K562 (cell line): Measurements from ENCODE around the gene P2RY11. TPM values are rescaled to one million over a fixed set of nuclear protein-coding genes. Genes with fewer than 3 reads are reported as not detected.

Source experiments
- ARID2 ChIP-seq: fragments of 450-650 bp; IDR thresholded peaks from 2 replicates; pipeline ENCODE4 v1.6.1; 2017; ENCODE audit warnings: antibody characterized with exemption, mild to moderate bottlenecking
- CBFA2T2 ChIP-seq: fragments of 450-650 bp; conservative IDR thresholded peaks from 2 replicates; pipeline ENCODE4 v1.6.1; 2017; ENCODE audit warnings: mild to moderate bottlenecking
- DNMT1 ChIP-seq: fragments of 450-650 bp; IDR thresholded peaks from 2 replicates; pipeline ENCODE4 v1.6.1; 2016; ENCODE audit warnings: antibody characterized with exemption, mild to moderate bottlenecking
- E2F6 ChIP-seq, 2 experiments: IDR thresholded peaks; 2 replicates each; pipeline ENCODE4 v1.6.1; 2011; ENCODE audit warnings: borderline replicate concordance in 1 of 2, control low read depth in 1 of 2, low read depth in 1 of 2, low read length in 1 of 2, mild to moderate bottlenecking in 1 of 2, mixed read lengths in 1 of 2, moderate library complexity in 1 of 2; ENCODE audit not compliant: insufficient read depth in 1 of 2, insufficient read length in 1 of 2, poor library complexity in 1 of 2, severe bottlenecking in 1 of 2; ENCODE audit errors: extremely low read depth in 1 of 2
- MLX ChIP-seq, 2 experiments: fragments of 450-650 bp in 1 of 2; sonication (generic) in 1 of 2; formaldehyde crosslinking; conservative IDR thresholded peaks; 2 replicates each; pipeline versions ENCODE4 v1.4.0 to v1.8.1; 2020 to 2022; ENCODE audit warnings: mild to moderate bottlenecking in 1 of 2, missing genetic modification reagents in 1 of 2
- NBN ChIP-seq: fragments of 450-650 bp; IDR thresholded peaks from 2 replicates; pipeline ENCODE4 v1.6.1; 2016; ENCODE audit warnings: low read depth, mild to moderate bottlenecking
- NFXL1 ChIP-seq: fragments of 450-650 bp; formaldehyde crosslinking; IDR thresholded peaks from 2 replicates; pipeline ENCODE4 v1.4.0; 2021; ENCODE audit warnings: mild to moderate bottlenecking
- SMC3 ChIP-seq: conservative IDR thresholded peaks from 2 replicates; pipeline ENCODE4 v1.6.1; 2011; ENCODE audit warnings: low read depth, low read length, improper control_type of control experiment; ENCODE audit not compliant: insufficient read depth
- SNRNP70 ChIP-seq: fragments of 200-400 bp; formaldehyde crosslinking; optimal IDR thresholded peaks from 2 replicates; pipeline ENCODE3; 2017; ENCODE audit warnings: low read depth, low read length
- THRAP3 ChIP-seq: fragments of 450-650 bp; IDR thresholded peaks from 2 replicates; pipeline ENCODE4 v1.6.1; 2016; ENCODE audit warnings: mild to moderate bottlenecking, inconsistent platforms, borderline replicate concordance
- U2AF2 ChIP-seq: fragments of 200-400 bp; formaldehyde crosslinking; optimal IDR thresholded peaks from 2 replicates; pipeline ENCODE3; 2017; ENCODE audit warnings: low read depth, mild to moderate bottlenecking, low read length
- ZKSCAN3 ChIP-seq: fragments of 250-450 bp; sonication (Bioruptor Pico); IDR thresholded peaks from 2 replicates; pipeline ENCODE4 v1.4.0; 2020
- ZNF224 ChIP-seq: sonication (generic); formaldehyde crosslinking; IDR thresholded peaks from 2 replicates; pipeline ENCODE4 v1.8.0; 2022; ENCODE audit warnings: mild to moderate bottlenecking, missing genetic modification reagents
- ZNF239 ChIP-seq: fragments of 250-450 bp; sonication (Bioruptor Pico); IDR thresholded peaks from 2 replicates; pipeline ENCODE4 v1.4.0; 2020; ENCODE audit warnings: mild to moderate bottlenecking
- ZNF699 ChIP-seq: fragments of 250-450 bp; sonication (Bioruptor Pico); IDR thresholded peaks from 2 replicates; pipeline ENCODE4 v1.8.0; 2021; ENCODE audit warnings: mild to moderate bottlenecking, moderate library complexity; ENCODE audit not compliant: insufficient replicate concordance
- polyA plus RNA-seq, 8 experiments: library from polyadenylated mRNA; depleted of rRNA in 4 of 8; stranded (reverse) in 5 of 8; unstranded in 3 of 8; fragments of >200 nt; fragmentation: Nextera tagmentation in 2 of 8; fragmentation: Illumina TruSeq in 1 of 8; extraction: Ambion mirVana in 2 of 8; extraction: Trizol in 1 of 8; gene quantifications; 2 replicates each; pipeline versions ENCODE4 v1.2.1 to v1.2.3, GENCODE V29; 2011 to 2014; ENCODE audit warnings: inconsistent platforms in 1 of 8, missing spikeins in 1 of 8
- total RNA-seq, 7 experiments: library from RNA; depleted of rRNA in 6 of 7; stranded (reverse); fragments of >200 nt in 6 of 7; fragmentation: Illumina TruSeq in 2 of 7; extraction: Trizol in 2 of 7; gene quantifications; 2 replicates each; pipeline versions ENCODE4 v1.2.1 to v1.2.3, GENCODE V29; 2011 to 2021; ENCODE audit warnings: low replicate concordance in 1 of 7
- TF ChIP-seq, protein P1 (sequence below): sonication (generic); formaldehyde crosslinking; IDR thresholded peaks from 2 replicates; pipeline ENCODE4 v1.8.1; 2023; ENCODE audit warnings: mild to moderate bottlenecking, missing genetic modification reagents
- TF ChIP-seq, protein P2 (sequence below): fragments of 250-450 bp; sonication (Bioruptor Pico); IDR thresholded peaks from 2 replicates; pipeline ENCODE4 v1.8.0; 2021; ENCODE audit warnings: borderline replicate concordance, mild to moderate bottlenecking, moderate library complexity; ENCODE audit not compliant: poor library complexity, severe bottlenecking
- TF ChIP-seq, protein P3 (sequence below): fragments of 200-800 bp; sonication (Bioruptor generic); IDR thresholded peaks from 2 replicates; pipeline ENCODE4 v1.6.1; 2017; ENCODE audit warnings: missing genetic modification characterization, missing compliant biosample characterization
- TF ChIP-seq, protein P4 (sequence below): fragments of 450-650 bp; formaldehyde crosslinking; IDR thresholded peaks from 2 replicates; pipeline ENCODE4 v1.4.0; 2020; ENCODE audit warnings: mild to moderate bottlenecking, mixed read lengths

P2RY11 gene
- total and polyA plus RNA-seq, 9 of the 15 experiments (the other 6 are each of a cell fraction or from before 2014, with no cell fraction given), result 0.03 to 10.1 (median 1.5) TPM

DNA sequence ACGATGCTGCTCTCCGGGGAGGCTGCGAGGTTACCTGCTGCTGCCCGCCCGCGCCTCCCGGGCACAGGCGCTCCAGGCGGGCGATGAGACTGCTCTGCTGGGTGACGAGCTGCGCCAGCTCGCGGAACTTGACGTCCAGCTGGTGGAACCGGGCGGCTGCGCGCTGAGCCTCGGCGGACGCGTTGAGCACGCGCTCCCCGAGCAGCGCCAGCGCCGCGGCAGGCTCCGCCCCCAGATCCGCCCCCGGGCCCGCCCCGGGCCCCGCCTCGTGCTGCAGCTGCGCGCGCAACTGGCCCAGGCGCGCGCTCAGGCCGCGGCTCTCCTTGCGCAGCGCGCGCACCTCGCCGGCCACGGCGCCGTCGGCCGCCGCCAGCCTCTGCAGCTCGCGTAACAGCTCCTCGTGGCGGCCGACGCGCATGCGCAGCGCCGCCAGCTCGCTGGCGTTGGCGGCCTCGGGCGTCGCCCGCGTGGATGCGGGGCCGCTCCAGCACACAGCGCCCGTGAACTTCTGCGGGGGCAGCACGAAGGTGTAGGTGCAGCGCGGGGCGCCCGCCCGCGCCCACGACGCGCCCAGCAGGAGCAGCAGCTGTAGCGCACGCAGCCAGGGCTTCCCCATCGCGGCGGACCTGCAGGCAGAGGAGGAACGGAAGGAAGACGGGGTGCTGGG, 15.4 kb upstream of the P2RY11 start (continued):
- TF ChIP-seq MLX (CRISPR knock-in tag; conservative IDR thresholded peaks at IDR 0.05) (0 out of 4 replicates have a peak, but pooled peaks of 1 of the 2 experiments have one; percentile 35), SNRNP70 (no peak), NFXL1 (CRISPR knock-in tag) (no peak), ZNF224 (CRISPR knock-in tag) (no peak), NBN (no peak), ZNF699 (CRISPR knock-in tag) (no peak), ZNF239 (no peak), DNMT1 (no peak), ZKSCAN3 (no peak), SMC3 (no peak), ARID2 (no peak), THRAP3 (no peak), CBFA2T2 (no peak), E2F6 (IDR thresholded peaks at IDR 0.05; ENCODE audit: borderline replicate concordance in 1 of 2, extremely low read depth in 1 of 2, insufficient read depth in 1 of 2, insufficient read length in 1 of 2, low read depth in 1 of 2, low read length in 1 of 2, poor library complexity in 1 of 2, severe bottlenecking in 1 of 2) (peak; percentile 97), U2AF2 (no peak)
- TF ChIP-seq, protein P1, sequence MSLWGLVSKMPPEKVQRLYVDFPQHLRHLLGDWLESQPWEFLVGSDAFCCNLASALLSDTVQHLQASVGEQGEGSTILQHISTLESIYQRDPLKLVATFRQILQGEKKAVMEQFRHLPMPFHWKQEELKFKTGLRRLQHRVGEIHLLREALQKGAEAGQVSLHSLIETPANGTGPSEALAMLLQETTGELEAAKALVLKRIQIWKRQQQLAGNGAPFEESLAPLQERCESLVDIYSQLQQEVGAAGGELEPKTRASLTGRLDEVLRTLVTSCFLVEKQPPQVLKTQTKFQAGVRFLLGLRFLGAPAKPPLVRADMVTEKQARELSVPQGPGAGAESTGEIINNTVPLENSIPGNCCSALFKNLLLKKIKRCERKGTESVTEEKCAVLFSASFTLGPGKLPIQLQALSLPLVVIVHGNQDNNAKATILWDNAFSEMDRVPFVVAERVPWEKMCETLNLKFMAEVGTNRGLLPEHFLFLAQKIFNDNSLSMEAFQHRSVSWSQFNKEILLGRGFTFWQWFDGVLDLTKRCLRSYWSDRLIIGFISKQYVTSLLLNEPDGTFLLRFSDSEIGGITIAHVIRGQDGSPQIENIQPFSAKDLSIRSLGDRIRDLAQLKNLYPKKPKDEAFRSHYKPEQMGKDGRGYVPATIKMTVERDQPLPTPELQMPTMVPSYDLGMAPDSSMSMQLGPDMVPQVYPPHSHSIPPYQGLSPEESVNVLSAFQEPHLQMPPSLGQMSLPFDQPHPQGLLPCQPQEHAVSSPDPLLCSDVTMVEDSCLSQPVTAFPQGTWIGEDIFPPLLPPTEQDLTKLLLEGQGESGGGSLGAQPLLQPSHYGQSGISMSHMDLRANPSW (CRISPR knock-in tag), result peak; percentile 21; the same call in 1 of the 2 replicates
- TF ChIP-seq, protein P2, sequence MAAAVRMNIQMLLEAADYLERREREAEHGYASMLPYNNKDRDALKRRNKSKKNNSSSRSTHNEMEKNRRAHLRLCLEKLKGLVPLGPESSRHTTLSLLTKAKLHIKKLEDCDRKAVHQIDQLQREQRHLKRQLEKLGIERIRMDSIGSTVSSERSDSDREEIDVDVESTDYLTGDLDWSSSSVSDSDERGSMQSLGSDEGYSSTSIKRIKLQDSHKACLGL, result peak; percentile 33
- TF ChIP-seq, protein P3, sequence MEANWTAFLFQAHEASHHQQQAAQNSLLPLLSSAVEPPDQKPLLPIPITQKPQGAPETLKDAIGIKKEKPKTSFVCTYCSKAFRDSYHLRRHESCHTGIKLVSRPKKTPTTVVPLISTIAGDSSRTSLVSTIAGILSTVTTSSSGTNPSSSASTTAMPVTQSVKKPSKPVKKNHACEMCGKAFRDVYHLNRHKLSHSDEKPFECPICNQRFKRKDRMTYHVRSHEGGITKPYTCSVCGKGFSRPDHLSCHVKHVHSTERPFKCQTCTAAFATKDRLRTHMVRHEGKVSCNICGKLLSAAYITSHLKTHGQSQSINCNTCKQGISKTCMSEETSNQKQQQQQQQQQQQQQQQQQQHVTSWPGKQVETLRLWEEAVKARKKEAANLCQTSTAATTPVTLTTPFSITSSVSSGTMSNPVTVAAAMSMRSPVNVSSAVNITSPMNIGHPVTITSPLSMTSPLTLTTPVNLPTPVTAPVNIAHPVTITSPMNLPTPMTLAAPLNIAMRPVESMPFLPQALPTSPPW (CRISPR knock-in tag), result peak; percentile 41; the same call in 1 of the 2 replicates
- TF ChIP-seq, protein P4, sequence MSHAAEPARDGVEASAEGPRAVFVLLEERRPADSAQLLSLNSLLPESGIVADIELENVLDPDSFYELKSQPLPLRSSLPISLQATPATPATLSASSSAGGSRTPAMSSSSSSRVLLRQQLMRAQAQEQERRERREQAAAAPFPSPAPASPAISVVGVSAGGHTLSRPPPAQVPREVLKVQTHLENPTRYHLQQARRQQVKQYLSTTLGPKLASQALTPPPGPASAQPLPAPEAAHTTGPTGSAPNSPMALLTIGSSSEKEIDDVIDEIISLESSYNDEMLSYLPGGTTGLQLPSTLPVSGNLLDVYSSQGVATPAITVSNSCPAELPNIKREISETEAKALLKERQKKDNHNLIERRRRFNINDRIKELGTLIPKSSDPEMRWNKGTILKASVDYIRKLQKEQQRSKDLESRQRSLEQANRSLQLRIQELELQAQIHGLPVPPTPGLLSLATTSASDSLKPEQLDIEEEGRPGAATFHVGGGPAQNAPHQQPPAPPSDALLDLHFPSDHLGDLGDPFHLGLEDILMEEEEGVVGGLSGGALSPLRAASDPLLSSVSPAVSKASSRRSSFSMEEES (CRISPR knock-in tag), result no peak
